WI38 (cell line): ENCODE results near the gene PPAT.

Experiments used
- H3K4me3 ChIP-seq: 2 replicates; pipeline ENCODE4 v1.5.1; 2011; ENCODE audit warnings: low read depth, mild to moderate bottlenecking, control low read depth, low read length
- TF ChIP-seq, protein P1 (sequence below): IDR thresholded peaks from 2 replicates; pipeline ENCODE4 v1.5.1; 2012; ENCODE audit warnings: low read depth, mild to moderate bottlenecking, control low read depth, low read length

PPAT gene

DNA sequence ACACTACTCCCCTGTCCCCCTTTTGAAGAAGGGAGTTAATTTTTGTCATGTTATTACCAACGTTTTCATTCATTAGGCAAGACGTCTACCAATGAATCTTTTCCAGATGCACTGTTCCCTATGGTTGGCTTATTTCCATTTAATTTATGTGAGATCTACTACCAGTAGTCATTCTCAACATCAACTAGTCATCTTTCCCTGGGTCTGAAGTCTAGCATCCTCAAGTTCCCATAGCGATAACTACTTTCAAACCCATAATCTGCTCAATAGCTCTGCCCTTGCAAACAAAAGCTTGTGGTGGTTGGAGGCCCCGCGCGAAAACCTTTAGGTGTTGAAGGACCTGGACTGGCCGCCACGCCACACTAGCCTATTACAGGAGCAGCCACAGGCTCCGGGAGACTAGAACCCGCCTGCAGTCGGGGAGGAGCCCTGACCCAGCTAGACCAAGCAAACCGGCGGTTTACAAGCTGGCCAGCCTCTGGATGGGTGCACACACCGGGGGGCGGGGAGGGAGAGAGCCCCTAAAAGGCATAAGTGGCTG lies 746 bp downstream of the PPAT start:
- TF ChIP-seq, protein P1, sequence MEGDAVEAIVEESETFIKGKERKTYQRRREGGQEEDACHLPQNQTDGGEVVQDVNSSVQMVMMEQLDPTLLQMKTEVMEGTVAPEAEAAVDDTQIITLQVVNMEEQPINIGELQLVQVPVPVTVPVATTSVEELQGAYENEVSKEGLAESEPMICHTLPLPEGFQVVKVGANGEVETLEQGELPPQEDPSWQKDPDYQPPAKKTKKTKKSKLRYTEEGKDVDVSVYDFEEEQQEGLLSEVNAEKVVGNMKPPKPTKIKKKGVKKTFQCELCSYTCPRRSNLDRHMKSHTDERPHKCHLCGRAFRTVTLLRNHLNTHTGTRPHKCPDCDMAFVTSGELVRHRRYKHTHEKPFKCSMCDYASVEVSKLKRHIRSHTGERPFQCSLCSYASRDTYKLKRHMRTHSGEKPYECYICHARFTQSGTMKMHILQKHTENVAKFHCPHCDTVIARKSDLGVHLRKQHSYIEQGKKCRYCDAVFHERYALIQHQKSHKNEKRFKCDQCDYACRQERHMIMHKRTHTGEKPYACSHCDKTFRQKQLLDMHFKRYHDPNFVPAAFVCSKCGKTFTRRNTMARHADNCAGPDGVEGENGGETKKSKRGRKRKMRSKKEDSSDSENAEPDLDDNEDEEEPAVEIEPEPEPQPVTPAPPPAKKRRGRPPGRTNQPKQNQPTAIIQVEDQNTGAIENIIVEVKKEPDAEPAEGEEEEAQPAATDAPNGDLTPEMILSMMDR, result no peak
- H3K4me3 ChIP-seq, result peak overlapping the region; percentile 83

DNA sequence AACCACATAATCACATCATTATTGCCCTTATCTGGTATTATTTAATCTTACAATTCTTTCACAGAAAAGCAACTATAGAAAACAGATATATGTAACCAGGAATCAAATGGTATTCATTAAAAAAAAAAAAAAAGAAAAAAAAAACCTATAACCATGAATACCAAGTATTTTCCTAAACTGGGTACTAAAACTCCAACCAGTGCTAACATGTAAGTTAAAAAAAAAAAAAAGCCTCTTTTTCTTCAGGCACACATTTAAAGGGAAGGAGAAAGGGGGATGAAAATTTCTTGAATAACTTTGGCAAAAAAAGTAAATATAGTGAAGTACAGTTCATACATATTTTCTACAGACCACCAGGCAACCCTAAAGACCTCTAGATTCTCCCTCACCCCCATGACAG lies 2.1 kb downstream of the PPAT start:
- no peak overlapping the region for H3K4me3 ChIP-seq
- TF ChIP-seq, protein P1, result no peak

DNA sequence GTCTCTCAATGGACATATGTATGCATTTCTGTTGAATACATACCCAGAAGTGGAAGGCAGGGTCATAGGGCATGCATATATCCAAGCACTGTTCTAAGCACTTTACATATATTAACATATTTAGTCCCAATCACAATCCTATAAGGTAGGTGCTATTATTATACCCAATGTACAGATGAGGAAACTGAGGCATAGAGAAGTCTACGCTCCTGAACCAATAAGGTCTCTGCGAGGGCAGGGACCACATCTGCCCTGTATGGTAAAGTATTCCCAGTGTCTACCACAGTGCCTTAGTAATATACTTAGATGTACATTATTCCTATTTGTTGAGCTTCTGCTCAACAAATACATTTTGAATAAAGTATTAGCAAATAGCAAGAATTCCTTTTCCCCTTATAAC lies 5.2 kb downstream of the PPAT start:
- TF ChIP-seq, protein P1, result no peak
- no peak overlapping the region for H3K4me3 ChIP-seq

DNA sequence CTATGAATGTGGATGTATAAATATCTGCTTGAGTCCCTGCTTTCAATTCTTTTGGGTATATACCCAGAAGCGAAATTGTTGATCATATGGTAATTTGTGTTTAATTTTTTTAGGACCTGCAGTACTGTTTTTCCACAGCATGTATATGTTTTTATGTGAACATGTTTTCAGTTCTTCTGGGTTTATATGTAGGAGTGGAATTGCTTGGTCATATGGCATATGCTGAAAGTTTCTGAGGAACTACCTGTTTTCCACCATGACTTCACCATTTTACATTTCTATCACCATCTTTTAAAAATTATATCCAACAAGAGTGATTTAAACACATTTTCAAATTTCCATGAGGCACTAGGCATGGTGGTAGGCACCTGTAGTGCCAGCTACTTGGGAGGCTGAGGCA lies 8.2 kb downstream of the PPAT start:
- TF ChIP-seq, protein P1, result no peak
- H3K4me3 ChIP-seq, result no peak overlapping the region

DNA sequence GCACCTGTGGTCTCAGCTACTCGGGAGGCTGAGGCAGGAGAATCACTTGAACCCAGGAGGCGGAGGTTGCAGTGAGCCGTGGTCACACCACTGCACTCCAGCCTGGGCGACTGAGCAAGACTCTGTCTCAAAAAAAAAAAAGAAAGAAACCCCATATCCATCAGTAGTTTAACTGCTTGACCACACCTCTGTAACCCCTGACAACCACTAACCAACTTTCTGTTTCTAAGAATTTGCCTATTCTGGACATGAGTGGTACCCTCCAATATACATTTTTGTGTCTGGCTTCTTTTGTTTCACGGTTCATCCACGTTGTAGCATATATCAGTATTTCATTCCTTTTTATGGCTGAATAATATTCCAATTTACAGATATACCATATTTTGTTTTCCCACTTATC lies 9.1 kb downstream of the PPAT start:
- TF ChIP-seq, protein P1, result no peak

DNA sequence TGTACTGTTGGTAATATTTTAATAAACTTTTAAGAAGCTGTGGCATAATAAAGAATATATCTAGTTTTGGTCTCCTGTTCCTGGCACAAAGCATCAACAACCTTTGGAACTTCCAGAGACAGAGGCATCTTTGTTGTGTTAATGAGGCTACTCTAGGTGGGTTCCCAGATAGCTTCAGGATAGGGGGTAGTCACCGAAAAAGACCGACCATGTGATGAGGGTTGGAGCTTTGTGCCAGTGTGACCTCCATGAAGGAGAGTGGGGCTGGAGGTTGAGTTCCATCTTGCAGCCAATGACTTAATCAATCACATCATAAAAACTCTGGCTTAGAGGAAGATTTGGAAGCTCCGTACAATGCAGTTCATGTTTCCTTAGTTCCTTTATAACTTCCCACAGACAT lies 9.9 kb downstream of the PPAT start:
- no peak overlapping the region for H3K4me3 ChIP-seq
- TF ChIP-seq, protein P1, result no peak

More for the DNA sequence above, 9.1 kb downstream of the PPAT start:
- H3K4me3 ChIP-seq, result no peak overlapping the region

DNA sequence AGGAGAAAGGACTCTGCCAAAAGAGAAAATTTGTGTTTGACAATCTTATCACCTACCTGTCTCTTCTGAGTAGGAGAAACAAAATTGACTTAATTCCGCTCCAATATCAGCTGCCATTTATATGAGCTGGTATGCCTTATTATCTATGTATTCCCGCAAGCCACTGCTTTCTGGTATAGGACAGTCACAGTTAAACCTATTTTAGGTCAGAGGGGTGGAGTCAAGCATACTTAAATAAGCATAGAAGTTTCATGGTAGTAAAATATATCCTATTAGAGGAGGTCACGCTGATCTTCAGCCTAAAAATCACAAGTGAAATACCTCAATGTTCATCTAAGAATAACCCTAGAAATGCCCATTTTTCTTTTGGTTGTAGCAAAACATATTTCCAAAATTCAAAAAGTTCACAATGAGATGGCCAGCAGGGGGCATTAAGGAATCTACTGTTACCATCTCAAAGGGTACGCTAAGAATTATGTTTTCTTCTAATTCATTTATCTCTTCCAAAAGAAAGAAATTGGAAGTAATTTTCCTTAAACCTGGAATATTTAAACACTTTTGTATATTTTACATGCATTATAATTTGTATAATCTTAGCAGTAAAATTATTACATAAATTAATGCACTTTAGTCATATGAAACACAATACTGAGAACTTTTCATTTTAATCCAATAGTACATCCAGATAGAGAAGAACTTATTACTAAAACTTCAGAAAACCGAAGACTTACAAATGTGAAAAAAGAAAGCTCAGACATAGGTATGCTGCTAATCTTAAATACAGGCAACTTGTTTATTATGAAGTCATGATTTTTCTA lies 10.5 kb downstream of the PPAT start:
- TF ChIP-seq, protein P1, result peak; percentile 36; the same call in 1 of the 2 replicates
- H3K4me3 ChIP-seq, result no peak overlapping the region
